Ramos (cell line): ENCODE measurements around the gene MRFAP1.

Experiments used
- in situ Hi-C: fragments of 300-500 bp; cut with MboI; formaldehyde crosslinking; loops from one replicate; pipeline ENCODE4 v1.14.3; 2022; ENCODE audit warnings: low sequenced_read_pairs; ENCODE audit not compliant: unreplicated experiment

MRFAP1 gene

GRCh38 chr4:6687947-6688878 is 47.7 kb downstream of the MRFAP1 start:
- in situ Hi-C loops: no loop called here

GRCh38 chr4:6688879-6689505 is 48.5 kb downstream of the MRFAP1 start:
- in situ Hi-C loops: no loop called here

- in situ Hi-C loops: no loop called here
Observed at GRCh38 chr4:6689506-6689960, 49.0 kb downstream of the MRFAP1 start.
